Fibroblast of skin of left biceps (primary cell): ENCODE measurements around the gene UPK1B.
"Not testable (repeated sequence)": the region's sequence is repeated elsewhere in the genome, so short reads cannot be mapped to it uniquely, and the experiment has no call there.

Source experiments
- DNase-seq, 2 experiments: peaks; one replicate each; pipeline ENCODE4 v3.0.0-alpha.2; 2013; ENCODE audit warnings: low read depth in 2 of 2

The UPK1B gene

DNA sequence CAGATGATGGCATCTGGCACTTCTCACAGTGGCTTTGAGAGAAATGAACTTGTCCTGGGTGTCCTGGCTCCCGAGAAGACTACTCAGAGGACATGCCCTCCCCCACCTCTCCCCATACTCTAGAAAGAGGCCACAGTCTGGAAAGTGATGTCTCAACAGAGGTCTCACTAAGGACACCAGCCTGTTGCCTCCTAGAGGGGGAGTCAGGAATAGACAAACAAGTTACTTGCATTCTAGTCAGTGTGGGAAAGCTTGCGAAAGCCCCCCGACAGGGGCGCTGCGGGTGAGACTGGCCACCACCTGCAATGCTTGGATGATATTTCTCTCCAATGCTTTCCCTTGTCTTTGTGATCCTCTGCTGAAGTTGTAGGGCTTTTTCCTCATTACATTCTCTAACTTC lies 50.1 kb downstream of the UPK1B start:
- DNase-seq: no peak

DNA sequence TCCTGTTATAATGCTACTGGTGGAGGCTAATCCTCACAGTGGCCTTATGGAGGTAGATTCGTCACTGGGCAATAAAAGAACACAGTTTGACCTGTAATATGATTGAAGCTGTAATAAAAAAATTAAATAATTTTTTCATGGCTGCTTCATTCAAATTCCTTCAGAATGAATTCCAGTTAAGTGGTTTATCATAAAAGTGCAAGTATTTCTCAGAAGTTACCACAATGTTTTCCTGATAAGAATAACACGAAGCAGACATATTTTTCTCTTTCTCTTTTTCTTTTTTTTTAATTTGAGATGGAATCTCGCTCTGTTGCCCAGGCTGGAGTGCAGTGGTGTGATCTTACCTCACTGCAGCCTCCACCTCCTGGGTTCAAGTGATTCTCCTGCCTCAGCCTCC lies 51.7 kb downstream of the UPK1B start:
- DNase-seq: no peak

DNA sequence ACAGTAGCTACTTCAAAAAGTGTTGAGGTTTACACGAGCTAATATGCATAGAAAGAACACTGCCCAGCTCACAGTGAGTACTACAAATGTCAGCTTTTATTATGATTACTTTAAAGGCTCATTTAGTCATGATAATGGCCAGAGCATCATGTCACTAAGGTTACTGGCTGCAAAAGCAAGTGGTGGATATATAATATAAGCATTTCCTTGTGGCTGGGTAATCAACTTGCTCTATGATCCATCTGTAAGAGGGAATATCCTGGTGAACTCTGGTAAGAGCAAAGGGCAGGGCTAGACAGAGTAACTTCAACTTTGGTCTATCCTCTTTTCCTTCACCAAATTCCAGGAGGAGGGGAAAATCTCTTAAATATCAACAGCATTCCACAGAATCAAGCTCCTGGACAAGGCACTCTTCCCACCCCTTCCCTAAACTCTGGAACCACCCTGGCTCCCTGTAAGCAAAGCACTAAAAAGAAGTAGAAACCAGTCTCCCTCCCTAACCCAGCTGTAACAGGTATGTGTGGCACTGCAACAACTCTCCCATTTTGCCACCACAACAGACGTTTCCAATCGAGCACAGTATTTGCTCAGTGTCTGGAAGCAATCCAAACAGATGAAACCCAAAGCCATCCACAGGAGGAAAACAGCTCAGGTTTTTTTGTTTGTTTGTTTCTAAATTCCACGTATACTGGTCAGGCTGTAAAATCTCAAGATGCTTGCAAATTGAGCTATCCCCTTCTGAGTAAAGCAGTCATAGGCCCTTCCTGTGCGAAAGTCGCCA lies 53.9 kb downstream of the UPK1B start:
- no peak for DNase-seq

DNA sequence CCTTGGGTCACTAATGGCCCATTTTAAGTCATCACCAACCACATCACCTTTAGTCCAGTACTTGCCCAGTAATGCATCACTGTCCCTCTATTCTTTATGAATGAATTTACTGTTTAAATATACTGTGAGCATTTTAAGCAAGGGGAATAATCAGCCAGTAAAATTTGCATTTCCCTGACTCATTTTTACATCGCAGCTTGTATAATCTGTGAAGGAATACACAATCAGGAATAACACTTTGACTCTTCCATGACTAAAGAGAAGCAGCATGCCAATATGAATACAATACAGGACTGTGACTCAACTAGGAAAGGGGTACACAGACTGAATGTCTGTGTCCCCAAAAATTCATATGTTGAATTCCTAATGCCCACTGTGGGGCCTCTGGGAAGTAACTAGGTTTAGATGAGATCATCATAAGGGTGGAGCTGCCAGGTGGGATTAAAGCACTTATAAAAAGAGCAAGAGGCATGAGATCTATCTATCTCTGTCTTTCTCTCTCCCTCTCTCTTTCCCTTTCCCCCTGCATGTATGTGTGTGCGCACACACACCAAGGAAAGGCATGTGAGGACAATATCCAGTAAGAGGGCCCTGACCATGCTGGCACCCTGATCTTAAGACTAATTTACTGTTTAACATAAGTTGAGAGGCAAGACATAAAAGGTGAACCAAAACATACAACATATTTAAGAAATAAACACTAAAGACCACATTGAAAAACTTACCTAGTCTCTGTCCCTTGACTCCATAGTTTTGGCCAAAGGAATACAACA lies 55.2 kb downstream of the UPK1B start:
- DNase-seq: no peak

DNA sequence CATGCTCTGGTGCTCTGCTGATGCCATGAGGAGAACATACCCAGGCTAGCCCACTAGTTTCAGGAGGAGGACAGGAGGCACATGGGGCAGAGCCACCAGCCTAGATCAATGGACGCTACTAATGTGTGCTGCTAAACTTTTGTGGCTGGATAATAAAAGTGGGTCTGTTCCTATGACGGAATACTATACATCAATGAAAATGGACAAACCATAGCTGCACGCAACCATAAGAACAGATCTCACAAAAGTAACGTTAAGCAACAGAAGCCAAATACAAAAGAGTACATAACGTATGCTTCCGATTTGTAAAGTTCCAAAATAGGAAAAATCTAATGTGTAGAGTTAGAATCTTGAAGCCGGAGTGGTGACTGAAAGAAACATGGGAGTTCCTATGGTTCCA lies 55.8 kb downstream of the UPK1B start:
- no peak for DNase-seq

DNA sequence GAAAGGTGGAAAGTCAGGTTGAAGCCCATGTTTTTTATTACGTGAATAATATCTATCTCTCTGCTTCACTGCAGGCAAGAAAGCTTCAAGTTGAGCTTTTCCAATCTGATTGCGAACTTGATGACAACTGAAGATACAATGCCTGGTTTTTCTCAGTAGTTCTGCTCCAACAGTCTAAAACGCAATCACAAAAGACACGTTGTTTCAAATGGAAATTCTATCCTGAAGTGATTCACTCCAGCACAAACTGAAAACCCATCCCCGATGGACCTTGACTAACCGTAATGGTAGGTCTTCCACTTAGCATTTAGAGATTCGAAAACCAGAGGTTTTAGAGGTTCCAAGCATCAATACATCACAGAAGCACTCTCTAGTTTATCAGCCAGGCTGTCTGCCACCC lies 56.7 kb downstream of the UPK1B start:
- no peak for DNase-seq

DNA sequence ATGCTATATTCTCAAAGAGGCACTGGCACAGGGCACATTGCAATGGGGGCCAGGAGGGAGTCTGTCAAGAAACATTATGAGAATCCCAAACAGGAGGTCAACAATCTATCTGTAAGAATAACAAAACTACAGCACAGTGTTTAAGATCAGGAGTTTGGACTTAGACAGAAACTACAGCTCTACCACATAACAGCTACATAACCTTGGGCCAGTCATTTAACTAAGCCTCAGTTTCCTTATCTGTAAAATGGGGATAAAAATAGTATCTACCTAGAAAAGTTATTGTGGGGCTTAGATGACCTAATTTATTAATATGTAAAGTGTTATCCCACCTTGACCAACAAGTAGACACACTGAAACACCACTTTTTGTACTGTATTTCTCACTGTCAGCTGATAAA lies 57.3 kb downstream of the UPK1B start:
- no peak for DNase-seq

DNA sequence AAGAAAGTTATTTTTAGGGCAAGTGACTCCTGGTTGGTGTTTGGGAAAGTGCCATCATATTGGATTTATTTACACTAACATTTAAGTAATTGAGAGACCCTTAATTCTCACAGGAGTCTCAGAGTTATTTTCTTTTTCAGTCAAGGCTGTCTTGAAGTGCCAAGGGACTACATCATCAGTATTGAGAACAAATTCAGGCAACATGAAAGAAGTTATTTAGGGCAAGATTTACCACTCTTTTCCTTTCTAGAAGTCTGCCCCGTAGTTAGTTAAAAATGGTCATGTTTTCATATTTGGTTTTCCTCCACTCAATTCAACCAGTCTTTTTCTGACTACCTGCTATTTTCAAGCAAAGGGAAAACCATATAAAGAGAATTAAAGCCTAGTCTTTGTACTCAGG lies 61.2 kb downstream of the UPK1B start:
- DNase-seq: no peak

DNA sequence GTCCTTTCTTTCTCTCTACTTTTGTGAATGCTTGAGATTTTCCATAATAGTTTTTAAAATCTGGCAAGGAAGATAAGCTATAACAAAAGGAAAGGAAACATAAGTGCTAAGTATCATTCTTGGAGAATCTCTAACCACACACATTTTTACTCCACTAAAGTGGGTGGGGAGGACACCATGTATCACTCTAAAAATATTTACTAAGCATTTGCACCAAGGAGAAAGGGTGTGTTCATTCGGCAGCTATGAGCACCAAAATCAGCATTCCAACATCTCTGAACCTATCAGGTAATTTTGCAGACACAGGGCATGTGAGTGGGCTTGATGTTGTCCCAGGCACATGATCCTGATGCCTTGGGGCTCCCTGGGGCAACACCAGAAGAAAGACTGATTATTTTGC lies 61.8 kb downstream of the UPK1B start:
- DNase-seq: peak; percentile 43 to 44

DNA sequence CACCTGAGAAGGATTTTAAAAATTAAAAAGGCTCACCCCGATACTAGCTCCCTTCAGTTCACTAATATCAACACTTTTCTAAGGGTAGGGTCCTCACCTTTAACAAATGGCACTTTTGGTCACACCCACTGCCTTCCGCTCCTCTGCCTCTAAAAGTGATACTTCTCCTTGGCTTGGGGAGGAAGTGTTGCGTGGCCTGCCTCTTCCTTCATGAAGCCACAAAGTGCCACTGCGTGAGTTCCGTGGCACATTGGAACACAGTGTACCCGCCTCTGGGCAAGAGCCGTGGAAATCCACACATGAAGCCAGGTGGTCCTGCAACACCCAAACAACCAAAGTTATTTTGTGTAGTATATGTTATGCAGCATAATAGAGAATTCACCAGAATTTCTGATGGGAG lies 63.4 kb downstream of the UPK1B start:
- no peak for DNase-seq

DNA sequence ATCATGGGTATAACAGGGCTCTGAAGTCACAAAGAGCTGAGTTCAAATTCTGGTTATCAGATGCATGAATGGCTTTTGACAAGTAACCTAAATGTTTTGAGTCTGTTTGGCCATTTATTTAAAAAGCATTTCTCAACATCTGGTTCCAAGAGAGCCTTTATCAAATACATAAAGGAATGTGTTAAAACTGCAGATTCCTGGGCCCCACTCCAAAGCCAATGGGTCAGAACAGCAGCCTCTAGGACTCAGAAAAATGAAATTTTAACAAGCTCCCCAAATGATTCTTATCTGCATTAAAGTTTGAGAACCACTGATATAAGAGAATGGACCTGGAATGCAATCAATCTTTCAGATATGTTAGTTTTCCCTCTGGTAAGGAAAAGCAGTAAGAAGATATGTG lies 63.9 kb downstream of the UPK1B start:
- DNase-seq: no peak

DNA sequence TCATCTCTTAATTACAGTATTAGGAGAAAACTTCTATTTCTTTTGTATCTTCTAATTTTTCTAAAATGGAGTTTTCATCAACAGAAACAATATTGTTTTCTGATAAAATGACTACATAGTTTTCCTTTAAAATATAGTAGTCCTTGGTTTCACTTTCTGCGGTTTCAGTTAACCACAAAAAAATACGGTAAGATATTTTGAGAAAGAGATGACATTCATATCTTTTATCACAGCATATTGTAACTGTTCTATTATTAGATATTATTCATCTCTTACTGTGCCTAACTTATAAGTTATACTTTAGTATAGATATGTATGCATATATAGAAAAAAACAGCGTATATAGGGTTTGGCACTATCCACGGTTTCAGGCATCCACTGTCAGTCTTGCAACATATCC lies 65.0 kb downstream of the UPK1B start:
- DNase-seq: no peak

DNA sequence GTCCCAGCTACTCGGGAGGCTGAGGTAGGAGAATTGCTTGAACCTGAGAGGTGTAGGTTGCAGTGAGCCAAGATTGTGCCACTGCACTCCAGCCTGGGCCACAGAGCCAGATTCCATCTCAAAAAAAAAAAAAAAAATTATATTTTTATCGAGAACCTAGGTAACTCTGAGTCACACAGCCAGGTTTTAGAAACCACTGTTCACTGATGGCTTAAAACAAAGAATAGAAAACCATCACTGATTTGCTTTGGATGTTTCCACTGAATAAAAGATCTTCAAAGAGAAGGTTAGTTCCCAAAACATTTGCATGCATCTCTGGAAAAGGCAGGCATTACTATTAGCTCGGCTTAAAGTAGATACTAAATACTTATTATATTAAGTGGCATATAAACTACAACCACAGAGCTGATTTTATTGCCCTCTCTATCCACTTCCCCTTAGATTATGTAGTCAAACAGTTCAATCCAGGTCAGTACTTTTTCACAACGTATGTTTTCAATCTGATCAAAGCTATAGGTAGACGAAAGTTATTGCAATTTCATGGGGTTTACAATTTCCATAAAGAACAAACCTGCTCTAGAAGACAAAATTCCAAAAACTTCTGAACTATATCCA lies 65.9 kb downstream of the UPK1B start:
- DNase-seq: no peak

DNA sequence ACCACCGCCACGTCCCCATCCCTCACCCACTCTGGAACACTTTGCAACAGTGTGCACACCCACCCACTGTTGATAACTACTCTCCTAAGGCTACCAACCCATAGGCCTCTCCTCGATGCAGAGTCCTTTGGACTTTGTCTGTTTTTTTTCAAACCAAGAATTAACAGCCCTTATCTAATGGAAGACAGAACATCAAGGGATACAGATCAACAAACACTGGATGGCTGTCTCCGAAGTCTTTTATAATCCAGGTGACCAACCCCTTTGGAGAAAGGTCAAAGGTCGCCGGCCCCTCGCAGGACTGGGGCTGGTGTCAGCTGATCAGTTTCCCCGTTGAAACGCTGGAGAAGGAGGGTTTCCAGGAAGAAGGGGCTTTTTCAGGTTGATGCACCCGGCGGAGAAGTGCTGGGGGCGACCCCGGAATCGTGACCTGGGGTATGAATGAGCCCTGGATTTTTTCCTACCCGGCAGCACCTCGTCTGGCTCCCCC lies 66.7 kb downstream of the UPK1B start:
- no peak for DNase-seq

DNA sequence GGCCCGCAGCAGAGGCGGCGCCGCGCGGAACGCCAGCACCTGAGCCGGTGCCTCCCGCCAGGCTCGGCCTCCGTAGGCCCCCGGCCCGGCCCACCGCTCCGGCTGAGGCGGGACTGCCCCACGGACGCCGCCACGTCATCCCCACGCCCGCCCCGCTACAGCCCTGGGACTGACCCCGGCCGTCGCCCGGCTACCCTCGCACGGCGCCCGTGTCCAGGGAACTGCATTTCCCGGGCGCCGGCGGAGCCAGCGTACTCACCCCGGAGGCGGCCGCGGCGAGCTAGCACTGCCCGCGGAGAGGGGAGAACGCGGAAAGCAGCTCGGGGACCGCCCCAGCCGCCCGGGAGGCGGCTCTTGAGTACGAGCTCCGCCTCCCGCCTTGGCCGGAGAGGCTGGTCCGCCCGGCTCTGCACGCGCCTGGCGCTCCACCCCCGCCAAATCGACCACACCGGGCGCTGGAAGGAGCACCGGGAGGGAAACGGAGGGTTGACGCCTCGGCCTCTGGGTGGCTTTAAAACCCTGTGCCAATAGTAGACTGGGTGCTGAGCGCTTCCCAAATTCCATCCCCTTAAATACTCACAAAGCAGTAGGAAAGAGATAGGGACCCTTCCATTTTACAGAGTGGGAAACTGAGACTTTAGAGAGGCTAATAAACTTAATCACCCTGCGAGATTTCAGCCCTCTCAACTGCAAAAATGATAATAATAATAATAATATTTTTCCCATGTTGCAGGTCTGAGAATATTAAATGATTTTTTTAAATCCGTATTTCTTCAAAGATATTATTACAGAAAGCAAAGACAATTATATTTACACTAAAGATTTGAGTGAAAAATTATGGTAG lies 67.4 kb downstream of the UPK1B start, which contains the start of gene B4GALT4:
Gene B4GALT4 (minus strand): TSS at position 288 of the 844 bp plus-strand sequence. CDS start 10,779 bp downstream, outside the sequence.
- peak; percentile 52 to 62 for DNase-seq

DNA sequence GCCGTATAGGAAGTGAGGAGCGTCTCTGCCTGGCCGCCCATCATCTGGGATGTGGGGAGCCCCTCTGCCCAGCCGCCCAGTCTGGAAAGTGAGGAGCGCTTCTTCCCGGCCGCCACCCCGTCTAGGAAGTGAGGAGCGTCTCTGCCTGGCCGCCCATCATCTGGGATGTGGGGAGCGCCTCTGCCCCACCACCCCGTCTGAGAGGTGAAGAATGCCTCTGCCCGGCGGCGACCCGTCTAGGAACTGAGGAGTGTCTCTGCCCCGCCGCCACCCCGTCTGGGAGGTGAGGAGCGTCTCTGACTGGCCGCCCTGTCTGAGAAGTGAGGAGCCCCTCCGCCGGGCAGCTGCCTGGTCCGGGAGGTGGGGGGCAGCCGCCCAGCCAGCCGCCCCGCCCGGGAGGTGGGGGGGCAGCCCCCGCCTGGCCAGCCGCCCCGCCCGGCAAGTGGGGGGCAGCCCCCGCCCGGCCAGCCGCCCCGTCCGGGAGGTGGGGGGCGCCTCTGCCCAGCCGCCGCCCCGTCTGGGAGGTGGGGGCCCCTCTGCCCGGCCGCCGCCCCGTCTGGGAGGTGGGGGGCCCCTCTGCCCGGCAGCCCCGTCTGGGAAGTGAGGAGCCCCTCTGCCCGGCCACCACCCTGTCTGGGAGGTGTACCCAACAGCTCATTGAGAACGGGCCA lies 69.1 kb downstream of the UPK1B start:
- DNase-seq: not testable (repeated sequence)

DNA sequence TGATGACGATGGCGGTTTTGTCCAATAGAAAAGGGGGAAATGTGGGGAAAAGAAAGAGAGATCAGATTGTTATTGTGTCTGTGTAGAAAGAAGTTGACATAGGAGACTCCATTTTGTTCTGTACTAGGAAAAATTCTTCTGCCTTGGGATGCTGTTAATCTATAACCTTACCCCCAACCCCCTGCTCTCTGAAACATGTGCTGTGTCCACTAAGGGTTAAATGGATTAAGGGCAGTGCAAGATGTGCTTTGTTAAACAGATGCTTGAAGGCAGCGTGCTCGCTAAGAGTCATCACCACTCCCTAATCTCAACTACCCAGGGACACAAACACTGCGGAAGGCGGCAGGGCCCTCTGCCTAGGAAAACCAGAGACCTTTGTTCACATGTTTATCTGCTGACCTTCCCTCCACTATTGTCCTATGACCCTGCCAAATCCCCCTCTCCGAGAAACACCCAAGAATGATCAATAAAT lies 69.7 kb downstream of the UPK1B start:
- not testable (repeated sequence) for DNase-seq

DNA sequence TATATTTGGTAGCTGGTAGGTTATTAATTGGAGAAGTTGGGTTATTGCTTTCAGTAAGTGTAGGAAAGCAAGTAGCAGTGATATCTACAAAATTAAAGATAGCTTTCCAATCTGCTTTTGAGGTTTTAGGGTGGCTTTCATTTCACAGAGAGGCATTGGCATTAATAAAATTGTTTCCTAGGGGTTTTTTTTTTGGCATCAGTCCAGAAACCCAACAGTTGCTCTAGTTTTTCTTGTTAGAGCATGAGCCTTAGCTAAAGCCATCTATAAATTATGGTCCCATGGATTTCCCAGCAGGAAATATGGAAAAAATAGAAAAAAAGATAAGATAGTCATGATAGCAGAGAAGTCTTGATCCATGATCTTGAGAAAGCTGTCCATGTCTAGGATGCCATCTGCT lies 70.3 kb downstream of the UPK1B start:
- DNase-seq: no peak

DNA sequence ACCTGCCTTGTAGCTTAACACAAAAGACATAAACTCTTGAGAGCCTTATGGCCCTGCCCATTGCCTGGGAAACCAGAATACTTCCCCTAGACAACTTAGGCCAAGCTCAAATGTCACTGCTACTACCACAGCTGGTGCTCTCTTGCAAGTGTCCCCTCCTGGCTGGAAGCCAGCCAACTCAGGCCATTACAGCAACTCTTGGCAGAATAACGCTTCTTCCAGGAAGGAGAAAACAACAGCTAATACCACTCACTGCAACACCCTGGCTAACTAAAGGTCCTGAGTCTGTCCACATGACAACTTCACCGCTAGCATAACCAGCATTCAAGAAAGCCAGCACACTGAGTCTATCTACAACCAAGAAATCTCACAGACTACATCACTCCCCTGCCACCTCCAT lies 72.4 kb downstream of the UPK1B start:
- DNase-seq: no peak
